ENCODE data around the gene ENG. TPM values are rescaled to one million over a fixed set of nuclear protein-coding genes. Genes with fewer than 3 reads are reported as not detected.

The ENG gene
- polyA plus RNA-seq, 1 of the 3 experiments (the other 2 are of a cell fraction): 18.8 TPM

GRCh38 chr9:127848756-127849504 lies 5.5 kb downstream of the ENG start:
- peaks cover 0 to 17% of the 10 kb centered on the region in 2 experiments for H3K36me3 ChIP-seq (replicated peaks in 1 of 2; ENCODE audit: control insufficient read depth in 1 of 2, insufficient read depth in 2 of 2, low read length in 1 of 2)
- H3K4me3 ChIP-seq (ENCODE audit: low read depth in 2 of 2, low read length in 1 of 2): no peak overlapping the region; a peak in 1 of 4 replicates
- H3K9ac ChIP-seq: no peak overlapping the region
- H3K9me3 ChIP-seq: peaks cover 7% of the 10 kb centered on the region; the same call in 1 of the 2 replicates
- CTCF ChIA-PET: no interaction called here
- no peak for DNase-seq
- 98% methylated on average over 9 of the region's 10 CpGs for WGBS (ENCODE audit: low lambda C conversion rate)
- H3F3A ChIP-seq (replicated peaks; ENCODE audit: insufficient read depth): no peaks in the 10 kb centered on the region
- H4K20me1 ChIP-seq (ENCODE audit: insufficient read depth): no peaks in the 10 kb centered on the region
- H3K4me1 ChIP-seq (ENCODE audit: control insufficient read depth in 1 of 2, insufficient read depth in 2 of 2, low read depth in 1 of 2, low read length in 1 of 2): peaks cover 10 to 20% of the 10 kb centered on the region in 2 experiments; a peak in 2 of 4 replicates
- POLR2A ChIA-PET: no interaction called here
- no peaks in the 10 kb centered on the region for H3K9me2 ChIP-seq
- TF ChIP-seq JUND (IDR thresholded peaks at IDR 0.05) (no peak), IRF3 (IDR thresholded peaks at IDR 0.05; ENCODE audit: low read depth, low read length) (no peak), SIN3A (IDR thresholded peaks at IDR 0.05; ENCODE audit: borderline replicate concordance, low read depth, low read length) (no peak)
- H3K79me2 ChIP-seq (ENCODE audit: insufficient read depth): peaks cover 81% of the 10 kb centered on the region
- H3K27ac ChIP-seq (ENCODE audit: low read depth in 2 of 2, low read length in 1 of 2): no peak overlapping the region
- no peak overlapping the region for H3K4me2 ChIP-seq
- H3K27me3 ChIP-seq (ENCODE audit: insufficient read depth): no peaks in the 10 kb centered on the region
- H2AFZ ChIP-seq (ENCODE audit: low read depth): no peak overlapping the region

- Histone ChIP-seq H4K20me1 (ENCODE audit: insufficient read depth) (no peaks in the 10 kb centered on the region), H3K4me1 (ENCODE audit: control insufficient read depth in 1 of 2, insufficient read depth in 2 of 2, low read depth in 1 of 2, low read length in 1 of 2) (peaks cover 5 to 12% of the 10 kb centered on the region in 2 experiments; a peak in 2 of 4 replicates), H3K4me2 (no peak overlapping the region), H3K4me3 (ENCODE audit: low read depth in 2 of 2, low read length in 1 of 2) (no peak overlapping the region), H3F3A (replicated peaks; ENCODE audit: insufficient read depth) (no peaks in the 10 kb centered on the region), H3K27ac (ENCODE audit: low read depth in 2 of 2, low read length in 1 of 2) (no peak overlapping the region), H3K79me2 (ENCODE audit: insufficient read depth) (peaks cover 73% of the 10 kb centered on the region), H3K9ac (no peak overlapping the region), H3K27me3 (ENCODE audit: insufficient read depth) (no peaks in the 10 kb centered on the region), H3K9me2 (no peaks in the 10 kb centered on the region), H3K36me3 (replicated peaks in 1 of 2; ENCODE audit: control insufficient read depth in 1 of 2, insufficient read depth in 2 of 2, low read length in 1 of 2) (peaks cover 0 to 17% of the 10 kb centered on the region in 2 experiments), H2AFZ (ENCODE audit: low read depth) (no peak overlapping the region), H3K9me3 (peaks cover 7% of the 10 kb centered on the region; the same call in 1 of the 2 replicates)
- POLR2A ChIA-PET: no interaction called here
- 83% methylated on average over 12 of the region's 12 CpGs for WGBS (ENCODE audit: low lambda C conversion rate)
- CTCF ChIA-PET: interaction anchor here (1.0 to 3.8 kb wide), 2 partner anchors 22 to 113 kb away, joined by 3 to 16 read pairs; partner anchors contain the start of gene TOR2A
- no peak for DNase-seq
- no peak for TF ChIP-seq TEAD4 (IDR thresholded peaks at IDR 0.05; ENCODE audit: borderline replicate concordance, insufficient read depth)
- no peak for TF ChIP-seq FOXJ3 (CRISPR knock-in tag; IDR thresholded peaks at IDR 0.05)
- no peak for TF ChIP-seq RFX5 (IDR thresholded peaks at IDR 0.05; ENCODE audit: low read length)
- no peak for TF ChIP-seq IRF3 (IDR thresholded peaks at IDR 0.05; ENCODE audit: low read depth, low read length)
- no peak for TF ChIP-seq NRF1 (IDR thresholded peaks at IDR 0.05; ENCODE audit: low read depth, low read length)
- no peak for TF ChIP-seq ZBTB33 (IDR thresholded peaks at IDR 0.05; ENCODE audit: borderline replicate concordance, low read depth)
- no peak for TF ChIP-seq TAF1 (IDR thresholded peaks at IDR 0.05; ENCODE audit: borderline replicate concordance, low read depth, low read length)
- TF ChIP-seq MXI1 (IDR thresholded peaks at IDR 0.05; ENCODE audit: low read depth, low read length): no peak
- TF ChIP-seq POLR2AphosphoS5 (IDR thresholded peaks at IDR 0.05; ENCODE audit: low read depth, low read length): no peak
- no peak for TF ChIP-seq TCF12 (IDR thresholded peaks at IDR 0.05)
- no peak for TF ChIP-seq GATA2 (CRISPR knock-in tag; IDR thresholded peaks at IDR 0.05)
- no peak for TF ChIP-seq FOXM1 (IDR thresholded peaks at IDR 0.05; ENCODE audit: low read depth)
- TF ChIP-seq RXRA (IDR thresholded peaks at IDR 0.05; ENCODE audit: borderline replicate concordance, low read depth): no peak
- no peak for TF ChIP-seq USF2 (IDR thresholded peaks at IDR 0.05; ENCODE audit: borderline replicate concordance, low read depth, low read length)
- TF ChIP-seq EZH2phosphoT487 (IDR thresholded peaks at IDR 0.05; ENCODE audit: borderline replicate concordance, low read depth): no peak
- no peak for TF ChIP-seq PBX3 (IDR thresholded peaks at IDR 0.05)
Measured at GRCh38 chr9:127847833-127848755, 6.4 kb downstream of the ENG start.

Measured in SK-N-SH (cell line).